NB4 (cell line): Measurements from ENCODE around the gene INPP5D.

Experiments
- CTCF ChIP-seq: IDR thresholded peaks from one replicate; pipeline ENCODE4 v1.5.1; 2012; ENCODE audit warnings: low read depth, low read length
- POLR2A ChIP-seq: IDR thresholded peaks from 2 replicates; pipeline ENCODE4 v1.6.1; 2011; ENCODE audit warnings: mild to moderate bottlenecking; ENCODE audit not compliant: insufficient read length; ENCODE audit errors: extremely low read depth

- TF ChIP-seq POLR2A = no peak
- peak; percentile 50 for TF ChIP-seq CTCF
These were observed 69.3 kb downstream of the INPP5D start for GRCh38 chr2:233129351-233129978.
